Astrocyte (in vitro differentiated cells and primary cell): ENCODE data around the gene ZNF311.

ENCODE experiments used
- CTCF ChIP-seq: IDR thresholded peaks from 2 replicates; pipeline ENCODE4 v1.5.1; 2011; ENCODE audit warnings: low read depth, mild to moderate bottlenecking, inconsistent platforms, low read length, moderate library complexity; ENCODE audit not compliant: insufficient read depth
- EZH2 ChIP-seq: IDR thresholded peaks from 2 replicates; pipeline ENCODE4 v1.6.1; 2012; ENCODE audit warnings: mild to moderate bottlenecking, low read length, inconsistent platforms; ENCODE audit not compliant: insufficient read depth

- TF ChIP-seq CTCF (no peak), EZH2 (no peak)
Measured at GRCh38 chr6:28977341-28978132, 27.6 kb downstream of the ZNF311 start.
